NB4 (cell line): ENCODE data around the gene IL6.

ENCODE experiments used
- POLR2A ChIP-seq: IDR thresholded peaks from 2 replicates; pipeline ENCODE4 v1.6.1; 2011; ENCODE audit warnings: mild to moderate bottlenecking; ENCODE audit not compliant: insufficient read length; ENCODE audit errors: extremely low read depth
- TF ChIP-seq, protein P1 (sequence below): IDR thresholded peaks from one replicate; pipeline ENCODE4 v1.5.1; 2012; ENCODE audit warnings: low read depth, low read length
- TF ChIP-seq, protein P2 (sequence below): IDR thresholded peaks from 2 replicates; pipeline ENCODE4 v1.6.1; 2011; ENCODE audit warnings: low read depth, low read length

DNA sequence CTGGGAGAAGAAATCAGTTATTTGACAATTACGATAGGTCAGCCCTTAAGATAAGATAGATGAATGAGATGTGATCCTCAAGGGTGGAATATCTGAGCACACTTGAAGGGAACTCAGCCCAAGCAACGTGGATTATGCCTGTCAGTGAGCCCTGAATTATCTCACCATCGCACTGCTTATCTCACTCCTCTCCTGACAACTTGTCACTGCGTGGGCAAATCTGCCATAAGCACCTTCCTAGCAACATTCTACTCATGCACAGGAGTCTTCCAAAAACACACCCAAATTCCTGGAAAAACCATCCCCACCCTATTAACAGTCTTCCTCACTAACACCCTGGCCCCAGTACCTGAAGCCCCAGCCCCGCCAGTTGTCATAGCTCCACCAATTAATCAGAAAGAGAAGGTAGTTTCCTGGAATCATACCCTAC, 46.5 kb upstream of the IL6 start:
- TF ChIP-seq POLR2A, result no peak
- TF ChIP-seq, protein P1, sequence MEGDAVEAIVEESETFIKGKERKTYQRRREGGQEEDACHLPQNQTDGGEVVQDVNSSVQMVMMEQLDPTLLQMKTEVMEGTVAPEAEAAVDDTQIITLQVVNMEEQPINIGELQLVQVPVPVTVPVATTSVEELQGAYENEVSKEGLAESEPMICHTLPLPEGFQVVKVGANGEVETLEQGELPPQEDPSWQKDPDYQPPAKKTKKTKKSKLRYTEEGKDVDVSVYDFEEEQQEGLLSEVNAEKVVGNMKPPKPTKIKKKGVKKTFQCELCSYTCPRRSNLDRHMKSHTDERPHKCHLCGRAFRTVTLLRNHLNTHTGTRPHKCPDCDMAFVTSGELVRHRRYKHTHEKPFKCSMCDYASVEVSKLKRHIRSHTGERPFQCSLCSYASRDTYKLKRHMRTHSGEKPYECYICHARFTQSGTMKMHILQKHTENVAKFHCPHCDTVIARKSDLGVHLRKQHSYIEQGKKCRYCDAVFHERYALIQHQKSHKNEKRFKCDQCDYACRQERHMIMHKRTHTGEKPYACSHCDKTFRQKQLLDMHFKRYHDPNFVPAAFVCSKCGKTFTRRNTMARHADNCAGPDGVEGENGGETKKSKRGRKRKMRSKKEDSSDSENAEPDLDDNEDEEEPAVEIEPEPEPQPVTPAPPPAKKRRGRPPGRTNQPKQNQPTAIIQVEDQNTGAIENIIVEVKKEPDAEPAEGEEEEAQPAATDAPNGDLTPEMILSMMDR, result no peak
- TF ChIP-seq, protein P2, sequence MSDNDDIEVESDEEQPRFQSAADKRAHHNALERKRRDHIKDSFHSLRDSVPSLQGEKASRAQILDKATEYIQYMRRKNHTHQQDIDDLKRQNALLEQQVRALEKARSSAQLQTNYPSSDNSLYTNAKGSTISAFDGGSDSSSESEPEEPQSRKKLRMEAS, result no peak
